ENCODE results near the gene RPAP3.

The RPAP3 gene

GRCh38 chr12:47743311-47743860, 37.6 kb upstream of the RPAP3 start:
- Histone ChIP-seq H3K79me2 (ENCODE audit: insufficient read depth, low read length) (no peaks in the 10 kb centered on the region), H3K36me3 (ENCODE audit: insufficient read depth, low read length) (no peaks in the 10 kb centered on the region), H3K9me2 (ENCODE audit: low read depth, low read length) (no peaks in the 10 kb centered on the region), H3F3A (ENCODE audit: insufficient read depth, low read length) (peaks cover 5% of the 10 kb centered on the region; the same call in 1 of the 2 replicates), H3K4me2 (ENCODE audit: low read length) (no peak overlapping the region), H3K27me3 (ENCODE audit: insufficient read depth, low read length) (no peaks in the 10 kb centered on the region), H3K9ac (ENCODE audit: low read length) (no peak overlapping the region), H2AFZ (ENCODE audit: low read length) (no peak overlapping the region), H3K4me1 (ENCODE audit: insufficient read depth, low read length, severe bottlenecking) (peaks cover 23% of the 10 kb centered on the region), H3K4me3 (ENCODE audit: low read depth, low read length, poor library complexity, severe bottlenecking) (no peak overlapping the region), H4K20me1 (ENCODE audit: insufficient read depth, low read length) (no peaks in the 10 kb centered on the region), H3K27ac (ENCODE audit: low read depth, low read length, poor library complexity, severe bottlenecking) (no peak overlapping the region), H3K9me3 (ENCODE audit: low read length) (no peaks in the 10 kb centered on the region)
- TF ChIP-seq CTCF (IDR thresholded peaks at IDR 0.05; ENCODE audit: low read length) (no peak), EZH2 (IDR thresholded peaks at IDR 0.05; ENCODE audit: borderline replicate concordance, low read length) (no peak)

- Histone ChIP-seq H3K4me3 (ENCODE audit: low read depth, low read length, poor library complexity, severe bottlenecking) (no peak overlapping the region), H4K20me1 (ENCODE audit: insufficient read depth, low read length) (no peaks in the 10 kb centered on the region), H3K4me1 (ENCODE audit: insufficient read depth, low read length, severe bottlenecking) (peaks cover 23% of the 10 kb centered on the region), H2AFZ (ENCODE audit: low read length) (no peak overlapping the region), H3K36me3 (ENCODE audit: insufficient read depth, low read length) (no peaks in the 10 kb centered on the region), H3K9me2 (ENCODE audit: low read depth, low read length) (no peaks in the 10 kb centered on the region), H3K27me3 (ENCODE audit: insufficient read depth, low read length) (no peaks in the 10 kb centered on the region), H3K9me3 (ENCODE audit: low read length) (no peaks in the 10 kb centered on the region), H3K27ac (ENCODE audit: low read depth, low read length, poor library complexity, severe bottlenecking) (no peak overlapping the region), H3F3A (ENCODE audit: insufficient read depth, low read length) (peaks cover 5% of the 10 kb centered on the region; the same call in 1 of the 2 replicates), H3K9ac (ENCODE audit: low read length) (no peak overlapping the region), H3K79me2 (ENCODE audit: insufficient read depth, low read length) (no peaks in the 10 kb centered on the region), H3K4me2 (ENCODE audit: low read length) (no peak overlapping the region)
- peak; percentile 96 for TF ChIP-seq CTCF (IDR thresholded peaks at IDR 0.05; ENCODE audit: low read length)
- no peak for TF ChIP-seq EZH2 (IDR thresholded peaks at IDR 0.05; ENCODE audit: borderline replicate concordance, low read length)
Observed at GRCh38 chr12:47742253-47742825, 36.5 kb upstream of the RPAP3 start.

GRCh38 chr12:47741340-47741703, 35.5 kb upstream of the RPAP3 start:
- no peak overlapping the region for H3K4me3 ChIP-seq (ENCODE audit: low read depth, low read length, poor library complexity, severe bottlenecking)
- no peak overlapping the region for H2AFZ ChIP-seq (ENCODE audit: low read length)
- H3K9me2 ChIP-seq (ENCODE audit: low read depth, low read length), result no peaks in the 10 kb centered on the region
- H3K36me3 ChIP-seq (ENCODE audit: insufficient read depth, low read length), result no peaks in the 10 kb centered on the region
- H3F3A ChIP-seq (ENCODE audit: insufficient read depth, low read length), result peaks cover 5% of the 10 kb centered on the region; the same call in 1 of the 2 replicates
- no peaks in the 10 kb centered on the region for H3K79me2 ChIP-seq (ENCODE audit: insufficient read depth, low read length)
- no peak overlapping the region for H3K9ac ChIP-seq (ENCODE audit: low read length)
- peak overlapping the region; percentile 43; the same call in 1 of the 2 replicates for H3K4me2 ChIP-seq (ENCODE audit: low read length)
- no peaks in the 10 kb centered on the region for H3K9me3 ChIP-seq (ENCODE audit: low read length)
- H3K27ac ChIP-seq (ENCODE audit: low read depth, low read length, poor library complexity, severe bottlenecking), result peak overlapping the region; percentile 38
- no peaks in the 10 kb centered on the region for H3K27me3 ChIP-seq (ENCODE audit: insufficient read depth, low read length)
- no peak for TF ChIP-seq CTCF (IDR thresholded peaks at IDR 0.05; ENCODE audit: low read length)
- no peak for TF ChIP-seq EZH2 (IDR thresholded peaks at IDR 0.05; ENCODE audit: borderline replicate concordance, low read length)
- peaks cover 23% of the 10 kb centered on the region for H3K4me1 ChIP-seq (ENCODE audit: insufficient read depth, low read length, severe bottlenecking)
- no peaks in the 10 kb centered on the region for H4K20me1 ChIP-seq (ENCODE audit: insufficient read depth, low read length)
